ENCODE results near the gene C16orf89.

DNA sequence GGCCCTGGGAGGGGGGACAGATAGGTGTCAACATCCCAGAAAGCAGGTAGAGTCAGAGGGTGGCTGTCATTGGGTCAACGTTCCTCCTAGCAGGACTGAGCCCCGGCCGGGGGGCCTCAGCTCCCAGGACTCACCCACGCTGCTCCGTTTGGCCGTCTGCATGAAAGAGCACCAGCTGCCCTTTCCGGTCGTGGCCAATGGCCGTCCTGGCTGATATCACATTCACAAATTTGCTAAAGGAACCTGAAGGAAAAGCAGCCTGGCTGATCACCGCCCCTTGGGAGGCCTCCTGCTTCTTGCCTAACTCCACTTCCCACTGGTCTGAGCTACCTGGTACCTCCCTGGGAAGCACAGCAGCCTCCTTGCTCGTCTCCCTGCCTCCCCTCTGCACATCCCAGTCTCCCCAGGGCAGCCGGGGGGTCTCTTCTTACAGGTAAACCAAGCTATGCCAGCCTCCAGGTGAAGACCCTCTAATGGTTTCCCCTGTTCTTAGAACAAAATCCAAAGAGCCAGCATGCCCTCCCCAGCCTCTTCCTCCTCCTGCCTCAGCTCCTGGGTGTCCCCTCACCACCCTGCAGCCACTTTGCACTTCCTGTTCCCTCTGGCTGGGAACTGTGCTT is 35.4 kb downstream of the C16orf89 start:
- TF ChIP-seq, protein P1, sequence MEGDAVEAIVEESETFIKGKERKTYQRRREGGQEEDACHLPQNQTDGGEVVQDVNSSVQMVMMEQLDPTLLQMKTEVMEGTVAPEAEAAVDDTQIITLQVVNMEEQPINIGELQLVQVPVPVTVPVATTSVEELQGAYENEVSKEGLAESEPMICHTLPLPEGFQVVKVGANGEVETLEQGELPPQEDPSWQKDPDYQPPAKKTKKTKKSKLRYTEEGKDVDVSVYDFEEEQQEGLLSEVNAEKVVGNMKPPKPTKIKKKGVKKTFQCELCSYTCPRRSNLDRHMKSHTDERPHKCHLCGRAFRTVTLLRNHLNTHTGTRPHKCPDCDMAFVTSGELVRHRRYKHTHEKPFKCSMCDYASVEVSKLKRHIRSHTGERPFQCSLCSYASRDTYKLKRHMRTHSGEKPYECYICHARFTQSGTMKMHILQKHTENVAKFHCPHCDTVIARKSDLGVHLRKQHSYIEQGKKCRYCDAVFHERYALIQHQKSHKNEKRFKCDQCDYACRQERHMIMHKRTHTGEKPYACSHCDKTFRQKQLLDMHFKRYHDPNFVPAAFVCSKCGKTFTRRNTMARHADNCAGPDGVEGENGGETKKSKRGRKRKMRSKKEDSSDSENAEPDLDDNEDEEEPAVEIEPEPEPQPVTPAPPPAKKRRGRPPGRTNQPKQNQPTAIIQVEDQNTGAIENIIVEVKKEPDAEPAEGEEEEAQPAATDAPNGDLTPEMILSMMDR (IDR thresholded peaks at IDR 0.05), result no peak
- TF ChIP-seq POLR2AphosphoS5 (IDR thresholded peaks at IDR 0.05), result no peak
- TF ChIP-seq EP300 (IDR thresholded peaks at IDR 0.05), result no peak
- TF ChIP-seq POLR2A (IDR thresholded peaks at IDR 0.05), result no peak
